SU-DHL-6 (cell line): ENCODE measurements around the gene ADGRB3.

ENCODE experiments used
- H2AFZ ChIP-seq: fragments of 200-600 bp; sonication (generic); 2 replicates; pipeline ENCODE4 v1.6.1; 2014; ENCODE audit warnings: low read depth, mild to moderate bottlenecking, moderate library complexity, mixed read lengths, antibody characterized with exemption, low read length; ENCODE audit not compliant: severe bottlenecking
- H3F3A ChIP-seq: fragments of 200-600 bp; shearing (Covaris generic); 2 replicates; pipeline ENCODE4 v1.6.0; 2016; ENCODE audit warnings: antibody characterized with exemption, mild to moderate bottlenecking; ENCODE audit not compliant: insufficient read depth
- H3K27ac ChIP-seq: fragments of 200-600 bp; sonication (generic); 2 replicates; pipeline ENCODE4 v1.5.1; 2016; ENCODE audit warnings: low read depth, mild to moderate bottlenecking, low read length, moderate library complexity, mixed read lengths
- H3K27me3 ChIP-seq: fragments of 200-600 bp; sonication (generic), shearing (Covaris generic); 2 replicates; pipeline ENCODE4 v1.6.0; 2014; ENCODE audit warnings: mild to moderate bottlenecking, low read length
- H3K36me3 ChIP-seq: fragments of 200-600 bp; sonication (generic); 2 replicates; pipeline ENCODE4 v1.6.1; 2014; ENCODE audit warnings: mild to moderate bottlenecking, low read length, mixed read lengths
- H3K4me2 ChIP-seq: fragments of 300-600, 200-600 bp; shearing (Covaris generic), sonication (generic); 2 replicates; pipeline ENCODE4 v1.6.0; 2014; ENCODE audit warnings: low read length, low read depth, mild to moderate bottlenecking; ENCODE audit not compliant: poor library complexity, severe bottlenecking
- H3K4me3 ChIP-seq: fragments of 200-600 bp; sonication (generic); 2 replicates; pipeline ENCODE4 v1.5.1; 2014; ENCODE audit warnings: antibody characterized with exemption, low read length, mild to moderate bottlenecking, mixed read lengths; ENCODE audit not compliant: insufficient read depth, poor library complexity, severe bottlenecking
- H3K79me2 ChIP-seq: fragments of 200-600 bp; sonication (generic); 2 replicates; pipeline ENCODE4 v1.6.1; 2014; ENCODE audit warnings: mild to moderate bottlenecking, low read length, moderate library complexity; ENCODE audit not compliant: insufficient read depth
- H3K9ac ChIP-seq: fragments of 200-600 bp; sonication (generic); 2 replicates; pipeline ENCODE4 v1.7.0; 2014; ENCODE audit warnings: mild to moderate bottlenecking, low read length
- H3K9me2 ChIP-seq: fragments of 200-600 bp; sonication (generic); replicated peaks from 2 replicates; pipeline ENCODE4 v1.6.1; 2014; ENCODE audit warnings: low read length; ENCODE audit not compliant: insufficient read depth
- H3K9me3 ChIP-seq: fragments of 200-600 bp; sonication (generic); 2 replicates; pipeline ENCODE4 v1.6.1; 2014; ENCODE audit warnings: low read length, mixed read lengths; ENCODE audit not compliant: insufficient read depth
- H4K20me1 ChIP-seq: fragments of 200-600 bp; sonication (generic); 2 replicates; pipeline ENCODE4 v1.6.1; 2014; ENCODE audit warnings: low read depth, mild to moderate bottlenecking, antibody characterized with exemption, low read length, moderate library complexity, mixed read lengths
- EZH2phosphoT487 ChIP-seq: fragments of 200-600 bp; sonication (generic), shearing (Covaris generic); conservative IDR thresholded peaks from 2 replicates; pipeline ENCODE4 v1.6.1; 2018; ENCODE audit warnings: mild to moderate bottlenecking, antibody characterized with exemption, low read length, moderate library complexity, mixed read lengths
- TF ChIP-seq, protein P1 (sequence below): fragments of 200-600 bp; sonication (generic); IDR thresholded peaks from one replicate; pipeline ENCODE4 v1.5.1; 2017; ENCODE audit warnings: antibody characterized with exemption, mild to moderate bottlenecking, low read length, moderate library complexity; ENCODE audit not compliant: insufficient read depth, poor library complexity, severe bottlenecking

ADGRB3 gene

GRCh38 chr6:69102416-69102815 lies 467.3 kb downstream of the ADGRB3 start:
- Histone ChIP-seq H3K4me2 (no peak overlapping the region), H3F3A (no peaks in the 10 kb centered on the region), H3K9me2 (no peaks in the 10 kb centered on the region), H3K9ac (no peak overlapping the region), H3K9me3 (no peaks in the 10 kb centered on the region), H3K36me3 (no peaks in the 10 kb centered on the region), H2AFZ (no peak overlapping the region), H3K27me3 (no peaks in the 10 kb centered on the region), H4K20me1 (no peaks in the 10 kb centered on the region), H3K27ac (no peak overlapping the region), H3K79me2 (no peaks in the 10 kb centered on the region), H3K4me3 (no peak overlapping the region)
- no peak for TF ChIP-seq EZH2phosphoT487
- TF ChIP-seq, protein P1, sequence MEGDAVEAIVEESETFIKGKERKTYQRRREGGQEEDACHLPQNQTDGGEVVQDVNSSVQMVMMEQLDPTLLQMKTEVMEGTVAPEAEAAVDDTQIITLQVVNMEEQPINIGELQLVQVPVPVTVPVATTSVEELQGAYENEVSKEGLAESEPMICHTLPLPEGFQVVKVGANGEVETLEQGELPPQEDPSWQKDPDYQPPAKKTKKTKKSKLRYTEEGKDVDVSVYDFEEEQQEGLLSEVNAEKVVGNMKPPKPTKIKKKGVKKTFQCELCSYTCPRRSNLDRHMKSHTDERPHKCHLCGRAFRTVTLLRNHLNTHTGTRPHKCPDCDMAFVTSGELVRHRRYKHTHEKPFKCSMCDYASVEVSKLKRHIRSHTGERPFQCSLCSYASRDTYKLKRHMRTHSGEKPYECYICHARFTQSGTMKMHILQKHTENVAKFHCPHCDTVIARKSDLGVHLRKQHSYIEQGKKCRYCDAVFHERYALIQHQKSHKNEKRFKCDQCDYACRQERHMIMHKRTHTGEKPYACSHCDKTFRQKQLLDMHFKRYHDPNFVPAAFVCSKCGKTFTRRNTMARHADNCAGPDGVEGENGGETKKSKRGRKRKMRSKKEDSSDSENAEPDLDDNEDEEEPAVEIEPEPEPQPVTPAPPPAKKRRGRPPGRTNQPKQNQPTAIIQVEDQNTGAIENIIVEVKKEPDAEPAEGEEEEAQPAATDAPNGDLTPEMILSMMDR: no peak

DNA sequence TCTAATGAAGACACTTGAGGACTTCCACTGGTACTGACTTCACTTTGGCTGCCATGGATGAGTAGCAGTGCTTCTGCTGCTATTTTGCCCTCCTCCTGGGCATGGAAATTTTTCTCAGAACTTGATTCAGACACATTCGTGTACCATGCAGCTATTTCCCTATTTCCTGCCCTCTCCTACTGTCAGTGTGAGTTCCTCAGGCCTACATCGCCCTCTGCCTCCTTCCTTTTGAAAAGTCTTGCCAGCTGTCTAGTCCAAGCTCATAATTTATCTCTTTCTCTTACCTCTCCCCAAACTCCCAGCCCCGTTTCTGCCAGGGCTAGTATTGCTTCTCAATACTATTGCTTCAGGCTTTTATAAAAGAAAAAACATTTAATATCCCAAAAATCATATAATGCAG lies 470.2 kb downstream of the ADGRB3 start:
- no peaks in the 10 kb centered on the region for H4K20me1 ChIP-seq
- no peaks in the 10 kb centered on the region for H3K27me3 ChIP-seq
- H3K9me2 ChIP-seq: no peaks in the 10 kb centered on the region
- no peaks in the 10 kb centered on the region for H3K36me3 ChIP-seq
- H3K9me3 ChIP-seq: no peaks in the 10 kb centered on the region
- no peak overlapping the region for H3K27ac ChIP-seq
- H3K4me2 ChIP-seq: no peak overlapping the region
- H3K4me3 ChIP-seq: no peak overlapping the region
- H2AFZ ChIP-seq: no peak overlapping the region
- H3K9ac ChIP-seq: no peak overlapping the region
- no peaks in the 10 kb centered on the region for H3K79me2 ChIP-seq
- H3F3A ChIP-seq: no peaks in the 10 kb centered on the region
- TF ChIP-seq, protein P1: no peak
- TF ChIP-seq EZH2phosphoT487: no peak

GRCh38 chr6:69106511-69106910 lies 471.4 kb downstream of the ADGRB3 start:
- H3K79me2 ChIP-seq: no peaks in the 10 kb centered on the region
- TF ChIP-seq EZH2phosphoT487: no peak
- TF ChIP-seq, protein P1: no peak
- H3K4me2 ChIP-seq: no peak overlapping the region

GRCh38 chr6:69111301-69111700 lies 476.2 kb downstream of the ADGRB3 start:
- Histone ChIP-seq H3F3A (no peaks in the 10 kb centered on the region), H3K9me2 (no peaks in the 10 kb centered on the region), H3K27me3 (no peaks in the 10 kb centered on the region), H3K79me2 (no peaks in the 10 kb centered on the region), H3K4me3 (no peak overlapping the region), H2AFZ (no peak overlapping the region), H4K20me1 (no peaks in the 10 kb centered on the region), H3K9ac (no peak overlapping the region), H3K27ac (no peak overlapping the region), H3K9me3 (no peaks in the 10 kb centered on the region), H3K36me3 (no peaks in the 10 kb centered on the region), H3K4me2 (no peak overlapping the region)
- TF ChIP-seq, protein P1: no peak
- no peak for TF ChIP-seq EZH2phosphoT487

More at GRCh38 chr6:69106511-69106910, 471.4 kb downstream of the ADGRB3 start:
- no peaks in the 10 kb centered on the region for H4K20me1 ChIP-seq
- H3K27ac ChIP-seq: no peak overlapping the region
- no peak overlapping the region for H2AFZ ChIP-seq
- H3K9me2 ChIP-seq: no peaks in the 10 kb centered on the region
- no peak overlapping the region for H3K4me3 ChIP-seq
- no peaks in the 10 kb centered on the region for H3K27me3 ChIP-seq
- H3F3A ChIP-seq: no peaks in the 10 kb centered on the region
- no peaks in the 10 kb centered on the region for H3K36me3 ChIP-seq
- no peaks in the 10 kb centered on the region for H3K9me3 ChIP-seq
- H3K9ac ChIP-seq: no peak overlapping the region
